Left ventricle myocardium superior (tissue), 1 donor: ENCODE results near the gene ZC3H4. TPM values are rescaled to one million over a fixed set of nuclear protein-coding genes. Genes with fewer than 3 reads are reported as not detected.

ENCODE experiments used
- total RNA-seq: library from RNA; stranded (reverse); fragmentation: NEBNext Ultra II Directional; extraction: Animal tissue kit (Norgen Biotek cat#: 25700); gene quantifications from one replicate; pipeline ENCODE4 v1.2.1, GENCODE V29; 2021
- donor health status: DM: no; HTN: yes; CAD: no; lungs with severe emphysema.

ZC3H4 gene
- total RNA-seq, 1 donor from 2014 or later: 22.1 TPM

Other genes starting within 250 kb of the ZC3H4 start
- gene NPAS1, start 93.9 kb downstream of the ZC3H4 start, total RNA-seq: 0.32 TPM
- 31.6 TPM for gene TMEM160, start 65.2 kb downstream of the ZC3H4 start, total RNA-seq
- gene SAE1, start 17.1 kb upstream of the ZC3H4 start, total RNA-seq: 41.9 TPM
- 5.1 TPM for gene BBC3, start 117.4 kb upstream of the ZC3H4 start, total RNA-seq
- 19.2 TPM for gene CCDC9, start 142.7 kb upstream of the ZC3H4 start, total RNA-seq
- gene INAFM1, start 161.1 kb upstream of the ZC3H4 start, total RNA-seq: 12.7 TPM
- 5.3 TPM for gene C5AR1, start 196.1 kb upstream of the ZC3H4 start, total RNA-seq
- 0.42 TPM for gene C5AR2, start 218.4 kb upstream of the ZC3H4 start, total RNA-seq
- 7.3 TPM for gene DHX34, start 235.5 kb upstream of the ZC3H4 start, total RNA-seq